GM12878 (cell line): Measurements from ENCODE around the gene AP2B1. TPM values are rescaled to one million over a fixed set of nuclear protein-coding genes. Genes with fewer than 3 reads are reported as not detected.

Source experiments
- DPF2 ChIP-seq: fragments of 450-650 bp; IDR thresholded peaks from 2 replicates; pipeline ENCODE4 v1.6.1; 2017; ENCODE audit warnings: mild to moderate bottlenecking
- EED ChIP-seq: sonication (generic); IDR thresholded peaks from 2 replicates; pipeline ENCODE4 v1.6.1; 2016; ENCODE audit warnings: antibody characterized with exemption, low read depth
- JUNB ChIP-seq: IDR thresholded peaks from 2 replicates; pipeline ENCODE4 v1.6.1; 2016; ENCODE audit warnings: antibody characterized with exemption, mild to moderate bottlenecking
- KAT2A ChIP-seq: conservative IDR thresholded peaks from 2 replicates; pipeline ENCODE4 v1.6.1; 2011; ENCODE audit warnings: low read depth, low read length; ENCODE audit not compliant: control insufficient read depth
- RFX5 ChIP-seq: IDR thresholded peaks from 2 replicates; pipeline ENCODE4 v1.6.1; 2011; ENCODE audit warnings: low read depth, low read length, improper control_type of control experiment
- SREBF1 ChIP-seq: IDR thresholded peaks from 2 replicates; pipeline ENCODE4 v1.6.1; 2012; ENCODE audit warnings: mild to moderate bottlenecking, low read length
- SUZ12 ChIP-seq: fragments of 200-600 bp; sonication (generic); IDR thresholded peaks from one replicate; pipeline ENCODE4 v1.6.1; 2018; ENCODE audit warnings: antibody characterized with exemption, mild to moderate bottlenecking; ENCODE audit not compliant: unreplicated experiment
- polyA plus RNA-seq, 11 experiments: library from polyadenylated mRNA; depleted of rRNA in 4 of 11; unstranded in 6 of 11; stranded (reverse) in 5 of 11; fragments of >200 nt; fragmentation: Nextera tagmentation in 4 of 11; fragmentation: Illumina TruSeq in 1 of 11; extraction: Ambion mirVana in 4 of 11; extraction: Trizol in 1 of 11; gene quantifications; 1 replicate in 1 of 11; 2 replicates in 10 of 11; pipeline versions ENCODE4 v1.2.1 to v1.2.3, GENCODE V29; 2011 to 2016; ENCODE audit warnings: inconsistent platforms in 2 of 11, missing spikeins in 2 of 11, low read depth in 1 of 11
- total RNA-seq, 4 experiments: library from RNA; depleted of rRNA in 3 of 4; stranded (reverse); fragments of >200 nt in 3 of 4; fragmentation: Illumina TruSeq in 1 of 4; extraction: Trizol in 1 of 4; gene quantifications; 2 replicates each; pipeline versions ENCODE4 v1.2.1 to v1.2.3, GENCODE V29; 2013 to 2021
- TF ChIP-seq, protein P1 (sequence below): fragments of 150-350 bp; IDR thresholded peaks from 2 replicates; pipeline ENCODE4 v1.6.1; 2014; ENCODE audit warnings: mild to moderate bottlenecking, low read depth, low read length
- TF ChIP-seq, protein P2 (sequence below): fragments of 450-650 bp; IDR thresholded peaks from 2 replicates; pipeline ENCODE4 v1.6.1; 2016; ENCODE audit warnings: mild to moderate bottlenecking, moderate library complexity, borderline replicate concordance
- TF ChIP-seq, protein P3 (sequence below): fragments of 450-650 bp; IDR thresholded peaks from 2 replicates; pipeline ENCODE4 v1.6.1; 2018; ENCODE audit warnings: mild to moderate bottlenecking, low read depth, moderate library complexity; ENCODE audit not compliant: partially characterized antibody
- TF ChIP-seq, protein P4 (sequence below): fragments of 450-650 bp; IDR thresholded peaks from 2 replicates; pipeline ENCODE4 v1.6.1; 2016; ENCODE audit warnings: mild to moderate bottlenecking
- TF ChIP-seq, protein P5 (sequence below): fragments of 450-650 bp; IDR thresholded peaks from 2 replicates; pipeline ENCODE4 v1.6.1; 2014; ENCODE audit warnings: mild to moderate bottlenecking
- TF ChIP-seq, protein P6 (sequence below): fragments of 450-650 bp; IDR thresholded peaks from 2 replicates; pipeline ENCODE4 v1.6.1; 2017; ENCODE audit warnings: mild to moderate bottlenecking, moderate library complexity

Gene AP2B1
- total and polyA plus RNA-seq, 10 of the 15 experiments (the other 5 are each of a cell fraction or from before 2014, with no cell fraction given), result 18.6 to 112 (median 53.9) TPM

DNA sequence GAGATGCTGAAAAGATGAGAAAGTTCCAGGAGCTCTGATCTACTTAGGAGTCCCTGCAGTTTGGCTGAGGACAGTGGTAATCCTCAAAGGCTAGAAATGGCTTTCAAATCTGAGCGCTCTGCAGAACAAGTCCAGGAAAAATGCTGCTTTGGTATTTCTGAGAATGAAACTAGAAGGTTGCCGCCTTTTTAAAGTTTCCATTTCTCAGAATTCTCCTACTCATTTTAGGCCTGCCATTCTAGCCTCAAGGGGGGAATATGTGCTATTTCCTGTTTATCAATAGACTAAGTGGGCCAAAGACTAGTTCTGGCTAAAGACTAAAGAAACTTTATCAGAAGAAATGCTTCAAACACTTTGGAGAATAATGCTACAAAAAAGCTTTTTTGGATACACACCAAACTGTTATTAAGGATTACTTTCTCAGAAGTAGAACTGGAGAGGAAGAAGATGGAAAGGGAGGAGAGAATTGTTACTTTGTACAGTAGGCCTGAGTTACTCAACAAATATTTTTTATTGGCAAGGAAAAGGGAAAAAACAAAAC, 49.5 kb upstream of the AP2B1 start, which contains the start of gene SLFN12L (continued):
- TF ChIP-seq, protein P1, sequence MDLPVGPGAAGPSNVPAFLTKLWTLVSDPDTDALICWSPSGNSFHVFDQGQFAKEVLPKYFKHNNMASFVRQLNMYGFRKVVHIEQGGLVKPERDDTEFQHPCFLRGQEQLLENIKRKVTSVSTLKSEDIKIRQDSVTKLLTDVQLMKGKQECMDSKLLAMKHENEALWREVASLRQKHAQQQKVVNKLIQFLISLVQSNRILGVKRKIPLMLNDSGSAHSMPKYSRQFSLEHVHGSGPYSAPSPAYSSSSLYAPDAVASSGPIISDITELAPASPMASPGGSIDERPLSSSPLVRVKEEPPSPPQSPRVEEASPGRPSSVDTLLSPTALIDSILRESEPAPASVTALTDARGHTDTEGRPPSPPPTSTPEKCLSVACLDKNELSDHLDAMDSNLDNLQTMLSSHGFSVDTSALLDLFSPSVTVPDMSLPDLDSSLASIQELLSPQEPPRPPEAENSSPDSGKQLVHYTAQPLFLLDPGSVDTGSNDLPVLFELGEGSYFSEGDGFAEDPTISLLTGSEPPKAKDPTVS, result no peak
- TF ChIP-seq DPF2 (no peak), SUZ12 (no peak), KAT2A (no peak), RFX5 (no peak), SREBF1 (no peak), EED (no peak), JUNB (no peak; the same call in 1 of the 2 replicates)
- TF ChIP-seq, protein P2, sequence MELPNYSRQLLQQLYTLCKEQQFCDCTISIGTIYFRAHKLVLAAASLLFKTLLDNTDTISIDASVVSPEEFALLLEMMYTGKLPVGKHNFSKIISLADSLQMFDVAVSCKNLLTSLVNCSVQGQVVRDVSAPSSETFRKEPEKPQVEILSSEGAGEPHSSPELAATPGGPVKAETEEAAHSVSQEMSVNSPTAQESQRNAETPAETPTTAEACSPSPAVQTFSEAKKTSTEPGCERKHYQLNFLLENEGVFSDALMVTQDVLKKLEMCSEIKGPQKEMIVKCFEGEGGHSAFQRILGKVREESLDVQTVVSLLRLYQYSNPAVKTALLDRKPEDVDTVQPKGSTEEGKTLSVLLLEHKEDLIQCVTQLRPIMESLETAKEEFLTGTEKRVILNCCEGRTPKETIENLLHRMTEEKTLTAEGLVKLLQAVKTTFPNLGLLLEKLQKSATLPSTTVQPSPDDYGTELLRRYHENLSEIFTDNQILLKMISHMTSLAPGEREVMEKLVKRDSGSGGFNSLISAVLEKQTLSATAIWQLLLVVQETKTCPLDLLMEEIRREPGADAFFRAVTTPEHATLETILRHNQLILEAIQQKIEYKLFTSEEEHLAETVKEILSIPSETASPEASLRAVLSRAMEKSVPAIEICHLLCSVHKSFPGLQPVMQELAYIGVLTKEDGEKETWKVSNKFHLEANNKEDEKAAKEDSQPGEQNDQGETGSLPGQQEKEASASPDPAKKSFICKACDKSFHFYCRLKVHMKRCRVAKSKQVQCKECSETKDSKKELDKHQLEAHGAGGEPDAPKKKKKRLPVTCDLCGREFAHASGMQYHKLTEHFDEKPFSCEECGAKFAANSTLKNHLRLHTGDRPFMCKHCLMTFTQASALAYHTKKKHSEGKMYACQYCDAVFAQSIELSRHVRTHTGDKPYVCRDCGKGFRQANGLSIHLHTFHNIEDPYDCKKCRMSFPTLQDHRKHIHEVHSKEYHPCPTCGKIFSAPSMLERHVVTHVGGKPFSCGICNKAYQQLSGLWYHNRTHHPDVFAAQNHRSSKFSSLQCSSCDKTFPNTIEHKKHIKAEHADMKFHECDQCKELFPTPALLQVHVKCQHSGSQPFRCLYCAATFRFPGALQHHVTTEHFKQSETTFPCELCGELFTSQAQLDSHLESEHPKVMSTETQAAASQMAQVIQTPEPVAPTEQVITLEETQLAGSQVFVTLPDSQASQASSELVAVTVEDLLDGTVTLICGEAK, result peak; percentile 87
- TF ChIP-seq, protein P3, sequence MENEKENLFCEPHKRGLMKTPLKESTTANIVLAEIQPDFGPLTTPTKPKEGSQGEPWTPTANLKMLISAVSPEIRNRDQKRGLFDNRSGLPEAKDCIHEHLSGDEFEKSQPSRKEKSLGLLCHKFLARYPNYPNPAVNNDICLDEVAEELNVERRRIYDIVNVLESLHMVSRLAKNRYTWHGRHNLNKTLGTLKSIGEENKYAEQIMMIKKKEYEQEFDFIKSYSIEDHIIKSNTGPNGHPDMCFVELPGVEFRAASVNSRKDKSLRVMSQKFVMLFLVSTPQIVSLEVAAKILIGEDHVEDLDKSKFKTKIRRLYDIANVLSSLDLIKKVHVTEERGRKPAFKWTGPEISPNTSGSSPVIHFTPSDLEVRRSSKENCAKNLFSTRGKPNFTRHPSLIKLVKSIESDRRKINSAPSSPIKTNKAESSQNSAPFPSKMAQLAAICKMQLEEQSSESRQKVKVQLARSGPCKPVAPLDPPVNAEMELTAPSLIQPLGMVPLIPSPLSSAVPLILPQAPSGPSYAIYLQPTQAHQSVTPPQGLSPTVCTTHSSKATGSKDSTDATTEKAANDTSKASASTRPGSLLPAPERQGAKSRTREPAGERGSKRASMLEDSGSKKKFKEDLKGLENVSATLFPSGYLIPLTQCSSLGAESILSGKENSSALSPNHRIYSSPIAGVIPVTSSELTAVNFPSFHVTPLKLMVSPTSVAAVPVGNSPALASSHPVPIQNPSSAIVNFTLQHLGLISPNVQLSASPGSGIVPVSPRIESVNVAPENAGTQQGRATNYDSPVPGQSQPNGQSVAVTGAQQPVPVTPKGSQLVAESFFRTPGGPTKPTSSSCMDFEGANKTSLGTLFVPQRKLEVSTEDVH, result no peak
- TF ChIP-seq, protein P4, sequence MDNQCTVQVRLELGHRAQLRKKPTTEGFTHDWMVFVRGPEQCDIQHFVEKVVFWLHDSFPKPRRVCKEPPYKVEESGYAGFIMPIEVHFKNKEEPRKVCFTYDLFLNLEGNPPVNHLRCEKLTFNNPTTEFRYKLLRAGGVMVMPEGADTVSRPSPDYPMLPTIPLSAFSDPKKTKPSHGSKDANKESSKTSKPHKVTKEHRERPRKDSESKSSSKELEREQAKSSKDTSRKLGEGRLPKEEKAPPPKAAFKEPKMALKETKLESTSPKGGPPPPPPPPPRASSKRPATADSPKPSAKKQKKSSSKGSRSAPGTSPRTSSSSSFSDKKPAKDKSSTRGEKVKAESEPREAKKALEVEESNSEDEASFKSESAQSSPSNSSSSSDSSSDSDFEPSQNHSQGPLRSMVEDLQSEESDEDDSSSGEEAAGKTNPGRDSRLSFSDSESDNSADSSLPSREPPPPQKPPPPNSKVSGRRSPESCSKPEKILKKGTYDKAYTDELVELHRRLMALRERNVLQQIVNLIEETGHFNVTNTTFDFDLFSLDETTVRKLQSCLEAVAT, result no peak
- TF ChIP-seq, protein P5, sequence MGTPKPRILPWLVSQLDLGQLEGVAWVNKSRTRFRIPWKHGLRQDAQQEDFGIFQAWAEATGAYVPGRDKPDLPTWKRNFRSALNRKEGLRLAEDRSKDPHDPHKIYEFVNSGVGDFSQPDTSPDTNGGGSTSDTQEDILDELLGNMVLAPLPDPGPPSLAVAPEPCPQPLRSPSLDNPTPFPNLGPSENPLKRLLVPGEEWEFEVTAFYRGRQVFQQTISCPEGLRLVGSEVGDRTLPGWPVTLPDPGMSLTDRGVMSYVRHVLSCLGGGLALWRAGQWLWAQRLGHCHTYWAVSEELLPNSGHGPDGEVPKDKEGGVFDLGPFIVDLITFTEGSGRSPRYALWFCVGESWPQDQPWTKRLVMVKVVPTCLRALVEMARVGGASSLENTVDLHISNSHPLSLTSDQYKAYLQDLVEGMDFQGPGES, result no peak
- TF ChIP-seq, protein P6, sequence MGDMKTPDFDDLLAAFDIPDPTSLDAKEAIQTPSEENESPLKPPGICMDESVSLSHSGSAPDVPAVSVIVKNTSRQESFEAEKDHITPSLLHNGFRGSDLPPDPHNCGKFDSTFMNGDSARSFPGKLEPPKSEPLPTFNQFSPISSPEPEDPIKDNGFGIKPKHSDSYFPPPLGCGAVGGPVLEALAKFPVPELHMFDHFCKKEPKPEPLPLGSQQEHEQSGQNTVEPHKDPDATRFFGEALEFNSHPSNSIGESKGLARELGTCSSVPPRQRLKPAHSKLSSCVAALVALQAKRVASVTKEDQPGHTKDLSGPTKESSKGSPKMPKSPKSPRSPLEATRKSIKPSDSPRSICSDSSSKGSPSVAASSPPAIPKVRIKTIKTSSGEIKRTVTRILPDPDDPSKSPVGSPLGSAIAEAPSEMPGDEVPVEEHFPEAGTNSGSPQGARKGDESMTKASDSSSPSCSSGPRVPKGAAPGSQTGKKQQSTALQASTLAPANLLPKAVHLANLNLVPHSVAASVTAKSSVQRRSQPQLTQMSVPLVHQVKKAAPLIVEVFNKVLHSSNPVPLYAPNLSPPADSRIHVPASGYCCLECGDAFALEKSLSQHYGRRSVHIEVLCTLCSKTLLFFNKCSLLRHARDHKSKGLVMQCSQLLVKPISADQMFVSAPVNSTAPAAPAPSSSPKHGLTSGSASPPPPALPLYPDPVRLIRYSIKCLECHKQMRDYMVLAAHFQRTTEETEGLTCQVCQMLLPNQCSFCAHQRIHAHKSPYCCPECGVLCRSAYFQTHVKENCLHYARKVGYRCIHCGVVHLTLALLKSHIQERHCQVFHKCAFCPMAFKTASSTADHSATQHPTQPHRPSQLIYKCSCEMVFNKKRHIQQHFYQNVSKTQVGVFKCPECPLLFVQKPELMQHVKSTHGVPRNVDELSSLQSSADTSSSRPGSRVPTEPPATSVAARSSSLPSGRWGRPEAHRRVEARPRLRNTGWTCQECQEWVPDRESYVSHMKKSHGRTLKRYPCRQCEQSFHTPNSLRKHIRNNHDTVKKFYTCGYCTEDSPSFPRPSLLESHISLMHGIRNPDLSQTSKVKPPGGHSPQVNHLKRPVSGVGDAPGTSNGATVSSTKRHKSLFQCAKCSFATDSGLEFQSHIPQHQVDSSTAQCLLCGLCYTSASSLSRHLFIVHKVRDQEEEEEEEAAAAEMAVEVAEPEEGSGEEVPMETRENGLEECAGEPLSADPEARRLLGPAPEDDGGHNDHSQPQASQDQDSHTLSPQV, result no peak
